ENCODE measurements around the gene AQP10. TPM values are rescaled to one million over a fixed set of nuclear protein-coding genes. Genes with fewer than 3 reads are reported as not detected.

Gene AQP10
- total and polyA plus RNA-seq, 9 of the 15 experiments (the other 6 are each of a cell fraction or from before 2014, with no cell fraction given) = 0.37 to 9.7 (median 1.9) TPM

- TF ChIP-seq ARID3B (CRISPR knock-in tag; IDR thresholded peaks at IDR 0.05; ENCODE audit: borderline replicate concordance) (no peak), CSDE1 (IDR thresholded peaks at IDR 0.05) (no peak), ZBTB49 (CRISPR knock-in tag; IDR thresholded peaks at IDR 0.05; ENCODE audit: borderline replicate concordance) (no peak), MXD1 (CRISPR knock-in tag; IDR thresholded peaks at IDR 0.05; ENCODE audit: borderline replicate concordance, poor library complexity, severe bottlenecking) (no peak), E2F1 (CRISPR knock-in tag; IDR thresholded peaks at IDR 0.05) (0 out of 2 replicates have a peak, but pooled peaks have one; percentile 35), RBM17 (IDR thresholded peaks at IDR 0.05; ENCODE audit: borderline replicate concordance, low read depth, low read length) (no peak), PBX2 (CRISPR knock-in tag; IDR thresholded peaks at IDR 0.05; ENCODE audit: low read depth) (no peak), PBX2 (tag; conservative IDR thresholded peaks at IDR 0.05; ENCODE audit: low read depth) (no peak), EGR1 (conservative IDR thresholded peaks at IDR 0.05) (peak; percentile 96), ERF (CRISPR knock-in tag; IDR thresholded peaks at IDR 0.05) (peak; percentile 53; the same call in 1 of the 2 replicates), ELF4 (CRISPR knock-in tag; IDR thresholded peaks at IDR 0.05) (0 out of 2 replicates have a peak, but pooled peaks have one; percentile 44), E2F3 (CRISPR knock-in tag; IDR thresholded peaks at IDR 0.05) (no peak), XRCC3 (IDR thresholded peaks at IDR 0.05) (no peak), ELF2 (CRISPR knock-in tag; IDR thresholded peaks at IDR 0.05) (0 out of 2 replicates have a peak, but pooled peaks have one; percentile 29), MEF2A (IDR thresholded peaks at IDR 0.05; ENCODE audit: control insufficient read depth, low read depth, low read length) (no peak), POLR2H (tag; IDR thresholded peaks at IDR 0.05; ENCODE audit: low read depth) (peak; percentile 70), PHF21A (IDR thresholded peaks at IDR 0.05; ENCODE audit: borderline replicate concordance, low read depth) (0 out of 2 replicates have a peak, but pooled peaks have one; percentile 48), MIER1 (IDR thresholded peaks at IDR 0.05; ENCODE audit: low read depth) (no peak)
Measured at GRCh38 chr1:154272217-154272998, 48.5 kb upstream of the AQP10 start, which contains the start of gene HAX1 (continued).
